ENCODE results near the gene PCDHB15. TPM values are rescaled to one million over a fixed set of nuclear protein-coding genes. Genes with fewer than 3 reads are reported as not detected.
"Not testable (repeated sequence)": the region's sequence is repeated elsewhere in the genome, so short reads cannot be mapped to it uniquely, and the experiment has no call there.

The PCDHB15 gene
- total RNA-seq, 1 donor from 2014 or later = 1.6 TPM

- TF ChIP-seq CTCF (IDR thresholded peaks at IDR 0.05; ENCODE audit: insufficient read depth, low read depth, low read length) (peak; percentile 2), EZH2 (IDR thresholded peaks at IDR 0.05; ENCODE audit: insufficient read depth, low read length) (no peak)
Observed at GRCh38 chr5:141234109-141234667, 11.0 kb upstream of the PCDHB15 start.

GRCh38 chr5:141235922-141236321, 9.3 kb upstream of the PCDHB15 start:
- Mint-ChIP-seq H3K36me3 (ENCODE audit: low read depth, unreplicated experiment) (peaks cover 22% of the 10 kb centered on the region), H3K9me3 (ENCODE audit: unreplicated experiment) (peaks cover 48% of the 10 kb centered on the region)
- peaks cover 26% of the 10 kb centered on the region for H3K9me3 ChIP-seq (ENCODE audit: insufficient read depth, low read depth, low read length)
- H3K4me3 ChIP-seq (ENCODE audit: insufficient read depth, low read depth, low read length); H3K4me1 ChIP-seq (ENCODE audit: insufficient read depth, low read length); H2AFZ ChIP-seq (ENCODE audit: low read depth, low read length); DNase-seq (ENCODE audit: low read depth); H3K79me2 ChIP-seq (ENCODE audit: insufficient read depth, low read length); H3K4me1 Mint-ChIP-seq (ENCODE audit: low read depth, unreplicated experiment); H3K27me3 Mint-ChIP-seq (ENCODE audit: low read depth, unreplicated experiment); FAIRE-seq; H3K9ac ChIP-seq (ENCODE audit: low read length); H3K4me3 Mint-ChIP-seq (ENCODE audit: unreplicated experiment); H3K27ac Mint-ChIP-seq (ENCODE audit: unreplicated experiment); H3K4me2 ChIP-seq (ENCODE audit: low read length); H4K20me1 ChIP-seq (ENCODE audit: insufficient read depth, low read length); H3K27ac ChIP-seq (ENCODE audit: low read depth, low read length); H3K27me3 ChIP-seq (ENCODE audit: insufficient read depth, low read length); H3K36me3 ChIP-seq (ENCODE audit: insufficient read depth, low read length): not testable (repeated sequence)

More at GRCh38 chr5:141234109-141234667, 11.0 kb upstream of the PCDHB15 start:
- Histone ChIP-seq H3K9ac (ENCODE audit: low read length) (no peak overlapping the region), H3K9me3 (ENCODE audit: insufficient read depth, low read depth, low read length) (peaks cover 21% of the 10 kb centered on the region), H3K36me3 (ENCODE audit: insufficient read depth, low read length) (no peaks in the 10 kb centered on the region), H3K27ac (ENCODE audit: low read depth, low read length) (no peak overlapping the region), H3K4me2 (ENCODE audit: low read length) (no peak overlapping the region), H3K79me2 (ENCODE audit: insufficient read depth, low read length) (no peaks in the 10 kb centered on the region), H3K4me3 (ENCODE audit: insufficient read depth, low read depth, low read length) (no peak overlapping the region), H3K4me1 (ENCODE audit: insufficient read depth, low read length) (no peaks in the 10 kb centered on the region), H4K20me1 (ENCODE audit: insufficient read depth, low read length) (no peaks in the 10 kb centered on the region), H3K27me3 (ENCODE audit: insufficient read depth, low read length) (no peaks in the 10 kb centered on the region), H2AFZ (ENCODE audit: low read depth, low read length) (no peak overlapping the region)
- H3K4me1 Mint-ChIP-seq (ENCODE audit: low read depth, unreplicated experiment) = no peaks in the 10 kb centered on the region
- FAIRE-seq = no peak
- H3K4me3 Mint-ChIP-seq (ENCODE audit: unreplicated experiment) = no peak overlapping the region
- no peaks in the 10 kb centered on the region for H3K27me3 Mint-ChIP-seq (ENCODE audit: low read depth, unreplicated experiment)
- DNase-seq (ENCODE audit: low read depth) = no peak
- H3K9me3 Mint-ChIP-seq (ENCODE audit: unreplicated experiment) = peaks cover 35% of the 10 kb centered on the region
- no peak overlapping the region for H3K27ac Mint-ChIP-seq (ENCODE audit: unreplicated experiment)
- peaks cover 18% of the 10 kb centered on the region for H3K36me3 Mint-ChIP-seq (ENCODE audit: low read depth, unreplicated experiment)

GRCh38 chr5:141236516-141237313, 8.5 kb upstream of the PCDHB15 start:
- Histone ChIP-seq H3K79me2 (ENCODE audit: insufficient read depth, low read length) (no peaks in the 10 kb centered on the region), H3K27ac (ENCODE audit: low read depth, low read length) (no peak overlapping the region), H3K9me3 (ENCODE audit: insufficient read depth, low read depth, low read length) (peaks cover 31% of the 10 kb centered on the region), H3K4me2 (ENCODE audit: low read length) (no peak overlapping the region), H4K20me1 (ENCODE audit: insufficient read depth, low read length) (no peaks in the 10 kb centered on the region), H3K9ac (ENCODE audit: low read length) (no peak overlapping the region), H3K36me3 (ENCODE audit: insufficient read depth, low read length) (no peaks in the 10 kb centered on the region), H3K4me3 (ENCODE audit: insufficient read depth, low read depth, low read length) (no peak overlapping the region), H2AFZ (ENCODE audit: low read depth, low read length) (no peak overlapping the region), H3K27me3 (ENCODE audit: insufficient read depth, low read length) (no peaks in the 10 kb centered on the region), H3K4me1 (ENCODE audit: insufficient read depth, low read length) (no peaks in the 10 kb centered on the region)
- H3K27ac Mint-ChIP-seq (ENCODE audit: unreplicated experiment) = no peak overlapping the region
- H3K27me3 Mint-ChIP-seq (ENCODE audit: low read depth, unreplicated experiment) = no peaks in the 10 kb centered on the region
- DNase-seq (ENCODE audit: low read depth) = no peak
- H3K4me1 Mint-ChIP-seq (ENCODE audit: low read depth, unreplicated experiment) = no peaks in the 10 kb centered on the region
- H3K4me3 Mint-ChIP-seq (ENCODE audit: unreplicated experiment) = no peak overlapping the region
- H3K9me3 Mint-ChIP-seq (ENCODE audit: unreplicated experiment) = peaks cover 49% of the 10 kb centered on the region
- TF ChIP-seq EZH2 (IDR thresholded peaks at IDR 0.05; ENCODE audit: insufficient read depth, low read length) = no peak
- no peak for TF ChIP-seq CTCF (IDR thresholded peaks at IDR 0.05; ENCODE audit: insufficient read depth, low read depth, low read length)
- FAIRE-seq = no peak
- H3K36me3 Mint-ChIP-seq (ENCODE audit: low read depth, unreplicated experiment) = peaks cover 22% of the 10 kb centered on the region
